ENCODE results near the gene DHTKD1.
"Not testable (repeated sequence)": the region's sequence is repeated elsewhere in the genome, so short reads cannot be mapped to it uniquely, and the experiment has no call there.

DHTKD1 gene

GRCh38 chr10:12165999-12166775 is 97.4 kb downstream of the DHTKD1 start:
- Histone ChIP-seq H3K4me1 (ENCODE audit: control insufficient read depth, insufficient read depth, low read length) (no peaks in the 10 kb centered on the region), H3K27ac (ENCODE audit: low read length) (no peak overlapping the region), H3K9me3 (ENCODE audit: control insufficient read depth, insufficient read depth, low read length) (no peaks in the 10 kb centered on the region), H3K36me3 (ENCODE audit: control insufficient read depth, insufficient read depth, low read length) (peaks cover 7% of the 10 kb centered on the region; the same call in 1 of the 2 replicates), H3K27me3 (ENCODE audit: control insufficient read depth, insufficient read depth, low read length) (no peaks in the 10 kb centered on the region), H3K4me3 (ENCODE audit: low read length) (no peak overlapping the region)
- no peak for DNase-seq (ENCODE audit: low read depth, low spot score)
- no CpG with 5 or more reads among the region's 6 CpGs for WGBS (ENCODE audit: insufficient coverage, insufficient read length)

- WGBS (ENCODE audit: insufficient coverage, insufficient read length): no CpG with 5 or more reads among the region's 6 CpGs
- not testable (repeated sequence) for H3K4me3 ChIP-seq (ENCODE audit: low read length); H3K27ac ChIP-seq (ENCODE audit: low read length); H3K9me3 ChIP-seq (ENCODE audit: control insufficient read depth, insufficient read depth, low read length); H3K27me3 ChIP-seq (ENCODE audit: control insufficient read depth, insufficient read depth, low read length); DNase-seq (ENCODE audit: low read depth, low spot score); H3K4me1 ChIP-seq (ENCODE audit: control insufficient read depth, insufficient read depth, low read length)
- H3K36me3 ChIP-seq (ENCODE audit: control insufficient read depth, insufficient read depth, low read length): peaks cover 17% of the 10 kb centered on the region
Measured at GRCh38 chr10:12171512-12171911, 102.8 kb downstream of the DHTKD1 start.

Measured in iPS DF 6.9 (cell line).